Measurements from ENCODE around the gene TK2.

The TK2 gene

GRCh38 chr16:66544016-66544757 is 5.7 kb downstream of the TK2 start:
- FAIRE-seq: no peak

- no peak for FAIRE-seq
Measured at GRCh38 chr16:66543541-66543940, 6.4 kb downstream of the TK2 start.

- FAIRE-seq: no peak
Measured at GRCh38 chr16:66542396-66542795, 7.5 kb downstream of the TK2 start.

- no peak for FAIRE-seq
Measured at GRCh38 chr16:66541388-66542355, 8.2 kb downstream of the TK2 start.

- no peak for FAIRE-seq
Measured at GRCh38 chr16:66539623-66540469, 10.1 kb downstream of the TK2 start.

- FAIRE-seq: no peak
Measured at GRCh38 chr16:66538910-66539309, 11.0 kb downstream of the TK2 start.

- no peak for FAIRE-seq
Measured at GRCh38 chr16:66537236-66537635, 12.7 kb downstream of the TK2 start.

- FAIRE-seq: no peak
Measured at GRCh38 chr16:66536525-66536924, 13.4 kb downstream of the TK2 start.

GRCh38 chr16:66534376-66534799 is 15.5 kb downstream of the TK2 start:
- no peak for FAIRE-seq

- FAIRE-seq: no peak
Measured at GRCh38 chr16:66529475-66529874, 20.4 kb downstream of the TK2 start.

- no peak for FAIRE-seq
Measured at GRCh38 chr16:66528294-66528693, 21.6 kb downstream of the TK2 start.

- FAIRE-seq: no peak
Measured at GRCh38 chr16:66525396-66526180, 24.3 kb downstream of the TK2 start.

- no peak for FAIRE-seq
Measured at GRCh38 chr16:66524601-66525164, 25.2 kb downstream of the TK2 start.

- FAIRE-seq: no peak
Measured at GRCh38 chr16:66523861-66524354, 26.0 kb downstream of the TK2 start.

- FAIRE-seq: no peak
Measured at GRCh38 chr16:66522816-66523590, 26.9 kb downstream of the TK2 start.

- FAIRE-seq: no peak
Measured at GRCh38 chr16:66521951-66522771, 27.8 kb downstream of the TK2 start.

- FAIRE-seq: no peak
Measured at GRCh38 chr16:66521252-66521713, 28.6 kb downstream of the TK2 start.

- no peak for FAIRE-seq
Measured at GRCh38 chr16:66520406-66521170, 29.3 kb downstream of the TK2 start.
